ENCODE measurements around the gene CAPN15.
A peak's percentile ranks its signal among the peaks of the same experiment; 100 is the strongest.

The CAPN15 gene

GRCh38 chr16:543301-544164 lies 16.0 kb downstream of the CAPN15 start:
- TF ChIP-seq CTCF (IDR thresholded peaks at IDR 0.05; ENCODE audit: insufficient read depth, low read length, missing control alignments), result no peak
- no peak for DNase-seq (ENCODE audit: low read depth, low spot score)
- ChIA-PET CTCF (interaction anchor here (1.0 to 1.6 kb wide), 2 partner anchors 11 to 42 kb away, joined by 3 to 7 read pairs; no protein-coding TSS in a partner anchor), POLR2A (no interaction called here)
- no peak overlapping the region for H3K4me3 ChIP-seq (ENCODE audit: low read depth, low read length)

- POLR2A ChIA-PET, result no interaction called here
- no peak for DNase-seq (ENCODE audit: low read depth, low spot score)
- CTCF ChIA-PET, result interaction anchor here (1.0 to 1.6 kb wide), 2 partner anchors 10 to 41 kb away, joined by 3 to 7 read pairs; no protein-coding TSS in a partner anchor
- TF ChIP-seq CTCF (IDR thresholded peaks at IDR 0.05; ENCODE audit: insufficient read depth, low read length, missing control alignments), result no peak
- no peak overlapping the region for H3K4me3 ChIP-seq (ENCODE audit: low read depth, low read length)
These were observed 17.0 kb downstream of the CAPN15 start for GRCh38 chr16:544517-544916.

- DNase-seq (ENCODE audit: low read depth, low spot score), result no peak
- ChIA-PET CTCF (interaction anchor here (1.2 to 1.6 kb wide), 2 partner anchors 8 to 10 kb away, joined by 4 to 6 read pairs; no protein-coding TSS in a partner anchor), POLR2A (no interaction called here)
- TF ChIP-seq CTCF (IDR thresholded peaks at IDR 0.05; ENCODE audit: insufficient read depth, low read length, missing control alignments), result peak; percentile 42
- H3K4me3 ChIP-seq (ENCODE audit: low read depth, low read length), result no peak overlapping the region
These were observed 19.6 kb downstream of the CAPN15 start for GRCh38 chr16:546909-547770.

GRCh38 chr16:548586-548985 lies 21.1 kb downstream of the CAPN15 start:
- no peak overlapping the region for H3K4me3 ChIP-seq (ENCODE audit: low read depth, low read length)
- no peak for TF ChIP-seq CTCF (IDR thresholded peaks at IDR 0.05; ENCODE audit: insufficient read depth, low read length, missing control alignments)
- ChIA-PET CTCF (interaction anchor here (1.6 kb wide), 1 partner anchor 10 kb away, joined by 4 read pairs; no protein-coding TSS in a partner anchor), POLR2A (no interaction called here)
- DNase-seq (ENCODE audit: low read depth, low spot score), result no peak

GRCh38 chr16:549544-550263 lies 22.2 kb downstream of the CAPN15 start:
- no peak for DNase-seq (ENCODE audit: low read depth, low spot score)
- no peak overlapping the region for H3K4me3 ChIP-seq (ENCODE audit: low read depth, low read length)
- no peak for TF ChIP-seq CTCF (IDR thresholded peaks at IDR 0.05; ENCODE audit: insufficient read depth, low read length, missing control alignments)
- ChIA-PET CTCF (interaction anchor here (1.5 kb wide), 1 partner anchor 20 kb away, joined by 3 read pairs; the partner anchor contains the start of gene PIGQ), POLR2A (no interaction called here)
